Measurements from ENCODE around the gene PEDS1. TPM values are rescaled to one million over a fixed set of nuclear protein-coding genes. Genes with fewer than 3 reads are reported as not detected.
"Not testable (repeated sequence)": the region's sequence is repeated elsewhere in the genome, so short reads cannot be mapped to it uniquely, and the experiment has no call there.

The PEDS1 gene
- total RNA-seq, 1 donor from 2014 or later: 44.1 TPM

GRCh38 chr20:50190251-50191064 is 36.9 kb upstream of the PEDS1 start, which contains the start of gene CEBPB:
CEBPB (plus strand) TSS chr20:50190830; CDS start chr20:50191034, 204 bp downstream.
- peak; percentile 98 for DNase-seq (ENCODE audit: low spot score)

GRCh38 chr20:50189681-50190250 is 36.2 kb upstream of the PEDS1 start:
- DNase-seq (ENCODE audit: low spot score): no peak

- no peak for DNase-seq (ENCODE audit: low spot score)
These were observed 35.6 kb upstream of the PEDS1 start for GRCh38 chr20:50188879-50189680.

DNA sequence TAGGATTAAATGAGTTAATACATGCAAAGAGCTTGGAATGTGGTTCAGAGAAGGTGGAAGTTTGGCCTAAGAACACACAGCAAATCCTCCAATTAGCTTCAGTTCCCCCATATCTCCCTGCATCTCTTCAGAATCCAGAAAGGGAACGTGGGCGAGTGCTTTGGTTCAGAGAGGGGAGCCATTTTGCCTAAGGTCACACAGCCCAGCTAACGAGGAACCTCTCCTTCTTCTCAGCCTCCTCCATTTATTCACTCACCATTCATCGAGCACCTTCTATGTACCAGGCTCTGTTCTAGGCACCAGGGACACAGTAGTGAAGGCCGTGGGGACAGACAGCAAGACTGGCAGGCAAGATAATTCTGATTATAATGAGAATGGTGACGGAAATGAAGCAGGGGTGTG is 34.8 kb upstream of the PEDS1 start:
- DNase-seq (ENCODE audit: low spot score): no peak

DNA sequence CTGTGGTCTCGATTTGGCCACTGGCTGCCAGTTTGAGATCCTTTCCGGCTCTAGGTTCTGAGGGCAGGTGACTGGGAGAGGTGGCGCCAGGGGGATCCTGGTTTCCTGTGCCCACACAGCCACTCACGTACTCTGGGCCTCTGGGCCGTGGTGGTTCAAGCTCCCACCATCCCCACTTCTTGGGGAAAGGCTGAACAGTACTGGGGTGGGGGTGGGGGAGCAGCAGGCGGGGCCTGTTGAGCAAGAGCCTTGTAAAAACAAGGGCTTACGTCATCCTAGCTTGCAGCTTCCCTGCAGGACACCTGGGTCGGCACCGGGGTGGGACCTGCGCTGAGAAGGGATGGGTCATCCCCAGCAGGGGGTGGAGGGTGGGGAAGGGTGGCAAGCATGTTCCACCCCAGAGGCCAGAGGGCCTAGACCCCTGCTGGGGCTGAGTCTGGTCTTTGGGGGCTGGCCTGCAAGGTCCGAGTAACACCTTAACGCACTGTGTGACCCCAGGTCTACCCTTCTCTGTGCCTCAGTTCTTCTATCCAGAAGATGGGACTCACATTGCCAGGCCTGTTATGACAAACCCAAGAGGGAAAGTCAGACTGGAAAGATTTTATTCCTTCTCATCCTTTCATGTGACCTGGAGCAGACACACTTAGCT is 34.0 kb upstream of the PEDS1 start:
- no peak for DNase-seq (ENCODE audit: low spot score)

DNA sequence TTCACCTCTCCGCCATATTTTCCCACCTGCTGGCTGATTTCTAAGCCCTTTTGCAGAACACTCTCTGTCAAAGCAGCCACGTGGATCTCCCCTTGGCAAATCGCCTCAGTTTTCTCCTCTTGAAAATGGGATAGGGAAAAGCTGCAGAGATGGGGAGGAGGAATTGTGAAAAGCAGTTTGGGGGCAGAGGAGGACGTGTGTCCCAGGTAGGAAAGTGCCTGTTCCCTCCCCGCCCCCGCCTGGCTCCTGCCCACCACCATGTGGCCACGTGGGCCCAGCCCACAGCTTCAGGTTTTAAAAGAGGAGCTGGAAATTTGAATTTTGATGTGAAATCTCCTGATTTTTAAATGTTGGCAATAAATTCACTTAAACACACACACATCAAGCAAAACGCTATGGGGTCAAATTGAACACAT is 33.5 kb upstream of the PEDS1 start:
- DNase-seq (ENCODE audit: low spot score): no peak

- DNase-seq (ENCODE audit: low spot score): peak; percentile 95
These were observed 32.8 kb upstream of the PEDS1 start for GRCh38 chr20:50186151-50186885.

- DNase-seq (ENCODE audit: low spot score): no peak
These were observed 31.9 kb upstream of the PEDS1 start for GRCh38 chr20:50185426-50185825.

DNA sequence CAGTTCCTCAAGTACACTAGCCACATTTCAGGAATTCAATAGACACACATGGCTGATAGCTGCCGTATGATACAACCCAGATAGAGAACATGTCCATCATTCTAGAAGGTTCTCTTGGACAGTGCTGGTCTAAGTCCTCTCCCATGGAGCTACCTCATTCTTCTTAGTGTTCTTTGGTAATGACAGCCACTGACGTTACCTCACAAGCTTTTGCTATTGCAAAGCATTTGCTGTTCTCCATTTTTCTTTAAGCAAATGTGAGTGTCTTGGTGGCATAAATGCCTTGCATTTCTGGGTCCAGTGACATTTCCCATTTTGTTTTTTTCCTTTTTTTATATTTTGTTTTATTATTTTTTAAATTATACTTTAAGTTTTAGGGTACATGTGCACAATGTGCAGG is 28.8 kb upstream of the PEDS1 start:
- DNase-seq (ENCODE audit: low spot score): no peak

DNA sequence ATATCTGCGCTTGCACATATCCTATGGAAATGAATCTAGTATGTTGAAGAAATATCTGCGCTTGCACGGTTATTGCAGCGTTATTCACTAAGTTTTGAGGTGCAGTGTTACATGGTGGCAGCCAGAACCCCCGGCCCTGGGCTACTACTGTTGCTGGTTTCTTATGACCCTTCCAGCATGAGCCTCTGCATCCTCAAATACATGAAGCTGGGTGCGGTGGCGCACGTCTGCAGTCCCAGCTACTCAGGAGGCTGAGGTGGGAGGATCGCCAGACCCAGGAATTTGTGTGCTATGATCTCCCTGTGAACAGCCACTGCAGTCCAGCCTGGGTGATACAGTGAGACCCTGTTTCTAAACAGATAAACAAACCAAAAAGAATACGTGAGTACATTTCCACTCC is 27.8 kb upstream of the PEDS1 start:
- DNase-seq (ENCODE audit: low spot score): no peak

- not testable (repeated sequence) for DNase-seq (ENCODE audit: low spot score)
These were observed 25.1 kb upstream of the PEDS1 start for GRCh38 chr20:50178672-50179071.

DNA sequence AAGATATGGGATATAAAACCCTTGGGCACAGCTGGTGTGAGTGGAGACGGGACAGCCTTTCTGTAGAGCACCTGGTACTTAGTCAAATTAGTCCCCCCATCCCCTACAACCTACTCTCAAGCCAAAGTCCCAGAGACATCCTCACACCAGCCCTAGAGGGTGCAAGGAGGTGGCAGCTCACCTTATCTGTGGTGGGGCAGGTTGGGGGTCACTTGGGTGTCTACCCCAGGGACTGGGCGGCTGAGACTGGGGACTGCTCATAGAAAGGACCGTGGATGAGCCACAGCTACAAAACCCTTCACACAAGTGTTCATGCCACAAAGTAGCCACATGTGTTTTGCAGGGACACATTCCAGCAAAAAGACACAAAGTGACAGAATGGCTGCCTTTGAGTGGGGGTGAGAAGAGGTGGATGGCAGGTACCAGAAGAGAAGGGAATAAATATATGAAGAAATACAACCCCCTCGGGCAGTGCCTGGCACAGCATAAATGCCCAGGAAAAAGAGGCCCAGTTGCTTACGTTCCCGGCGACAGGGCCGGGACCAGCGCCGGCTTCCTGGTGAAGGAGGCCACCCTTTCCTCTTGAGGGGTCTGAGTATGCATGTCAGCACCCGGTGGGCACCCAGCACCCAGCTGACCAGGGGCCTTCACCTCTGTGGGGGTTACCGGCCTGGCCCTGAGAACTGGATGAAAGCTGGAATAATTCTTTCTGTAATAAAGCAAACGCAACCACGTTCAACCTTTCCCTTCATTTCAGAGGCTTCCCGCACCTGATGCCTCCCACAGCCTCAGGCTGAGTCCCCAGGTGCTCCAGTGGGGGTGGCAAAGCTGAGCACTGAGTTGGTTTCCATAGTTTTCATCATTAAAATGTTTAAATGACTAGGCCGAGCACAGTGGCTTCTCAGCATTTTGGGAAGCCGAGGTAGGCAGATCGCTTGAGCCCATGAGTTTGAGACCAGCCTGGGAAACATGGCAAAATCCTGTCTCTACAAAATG is 22.7 kb upstream of the PEDS1 start:
- no peak for DNase-seq (ENCODE audit: low spot score)

DNA sequence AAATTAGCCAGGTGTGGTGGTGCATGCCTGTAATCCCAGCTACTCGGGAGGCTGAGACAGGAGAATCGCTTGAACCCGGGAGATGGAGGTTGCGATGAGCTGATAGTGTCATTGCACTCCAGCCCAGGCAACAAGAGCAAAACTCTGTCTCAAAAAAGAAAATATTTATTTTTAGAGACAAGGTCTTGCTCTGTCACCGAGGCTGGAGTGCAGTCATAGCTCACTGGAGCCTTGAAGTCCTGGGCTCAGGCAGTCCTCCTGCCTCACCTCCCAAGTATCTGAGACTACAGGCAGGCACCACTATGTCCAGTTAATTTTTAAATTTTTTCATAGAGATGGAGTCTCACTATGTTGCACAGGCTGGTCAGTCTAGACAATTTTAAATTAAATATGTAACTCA is 20.9 kb upstream of the PEDS1 start:
- no peak for DNase-seq (ENCODE audit: low spot score)

DNA sequence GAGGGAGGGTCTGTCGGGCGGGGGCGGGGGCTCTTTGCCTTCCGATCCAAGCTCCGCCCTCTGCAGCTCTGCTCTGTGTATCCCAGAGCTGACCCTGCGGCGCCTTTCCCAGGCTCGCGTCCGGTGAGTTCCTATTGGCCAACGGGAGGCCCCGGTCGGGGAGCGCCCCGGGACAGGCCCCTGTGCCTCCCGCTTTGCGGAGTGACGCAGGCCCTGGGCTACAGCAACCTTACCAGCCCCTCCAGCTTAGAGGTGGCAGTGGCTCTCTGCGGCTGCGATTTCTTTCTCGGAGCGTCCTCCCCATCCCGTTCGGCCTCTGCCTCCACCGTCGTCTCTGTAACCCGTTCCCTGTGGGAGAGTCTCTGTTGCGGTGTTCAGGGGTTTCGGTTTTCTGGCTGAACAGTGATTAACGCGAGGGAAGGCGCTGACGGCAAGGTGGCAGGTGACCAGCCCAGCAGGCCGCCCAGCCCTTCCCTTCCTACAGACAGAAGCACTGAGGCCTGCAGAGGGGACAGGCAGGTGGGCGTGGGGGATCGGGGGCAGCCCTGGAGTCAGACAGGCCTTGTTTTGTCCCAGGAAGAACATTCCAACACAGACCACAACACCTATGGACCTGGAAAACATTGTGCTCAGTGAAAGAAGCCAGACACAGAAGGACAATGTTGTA is 19.0 kb upstream of the PEDS1 start:
- DNase-seq (ENCODE audit: low spot score): peak; percentile 94

DNA sequence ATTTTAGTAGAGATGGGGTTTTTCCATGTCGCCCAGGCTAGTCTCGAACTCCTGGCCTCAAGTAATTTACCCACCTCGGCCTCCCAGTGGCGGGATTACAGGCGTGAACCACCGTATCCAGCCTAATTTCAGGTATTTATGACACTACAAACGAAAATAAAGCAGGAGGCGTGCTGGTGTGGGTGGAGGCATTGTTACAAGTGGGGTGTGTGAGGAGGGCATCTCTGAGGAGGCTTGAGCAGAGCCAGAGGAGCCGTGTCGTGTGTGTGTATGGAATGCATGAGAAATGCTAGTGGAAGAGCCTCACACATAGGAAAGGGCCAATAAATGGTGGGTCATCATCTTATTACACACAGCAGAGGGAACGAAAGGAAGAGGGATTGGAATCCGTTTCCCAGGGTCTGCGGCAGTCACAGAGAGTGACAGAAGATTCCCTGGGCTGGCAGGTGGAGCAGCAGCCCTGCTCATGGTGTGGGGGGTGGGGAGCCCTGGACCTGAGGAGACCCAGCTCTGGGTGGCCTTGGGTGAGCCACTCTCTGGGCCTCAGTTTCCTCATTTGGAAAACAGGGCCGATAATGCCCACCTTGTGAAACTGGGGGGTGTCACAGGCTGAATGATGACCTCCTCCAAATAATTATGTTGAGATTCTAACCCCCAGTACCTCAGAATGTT is 17.2 kb upstream of the PEDS1 start:
- DNase-seq (ENCODE audit: low spot score): no peak

DNA sequence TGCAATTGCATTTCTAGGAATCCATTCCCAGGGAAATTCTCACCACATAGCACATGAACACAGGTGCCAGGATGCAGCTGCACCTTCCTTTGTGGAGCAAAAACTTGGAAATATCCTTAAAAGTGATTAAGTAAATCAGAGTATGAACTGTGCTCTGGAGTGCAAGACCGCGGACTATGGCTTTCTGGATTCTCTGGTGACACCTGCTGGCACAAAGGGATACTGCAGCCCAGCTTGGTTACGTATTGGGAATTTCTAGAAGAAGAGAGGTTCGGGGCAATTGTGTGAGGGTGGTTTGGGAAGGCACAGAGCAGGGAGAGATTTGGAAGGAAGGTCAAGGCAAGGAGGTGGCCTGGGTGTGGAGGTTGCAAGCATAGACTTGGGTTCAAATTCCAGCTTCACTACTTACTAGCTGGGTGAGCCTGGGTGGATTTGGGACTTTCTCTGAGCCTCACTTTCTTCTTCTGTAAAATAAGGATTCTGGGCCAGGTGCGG is 15.9 kb upstream of the PEDS1 start:
- DNase-seq (ENCODE audit: low spot score): no peak

GRCh38 chr20:50165684-50166554 is 12.4 kb upstream of the PEDS1 start:
- DNase-seq (ENCODE audit: low spot score): peak; percentile 95
